DND-41 (cell line): Measurements from ENCODE around the gene CTIF.

Experiments used
- ATAC-seq: fragments of 200-7000 bp; cut with Tn5 transposase; 3 replicates; pipeline ENCODE4 v1.9.1; 2021; ENCODE audit warnings: low read depth; ENCODE audit not compliant: insufficient read depth
- DNase-seq: peaks from one replicate; pipeline ENCODE4 v3.0.0-alpha.2; 2020
- H2AFZ ChIP-seq: 2 replicates; pipeline ENCODE4 v1.6.0; 2012; ENCODE audit warnings: low read depth, low read length
- H3K27ac ChIP-seq: 2 replicates; pipeline ENCODE4 v1.5.1; 2012; ENCODE audit warnings: low read length, inconsistent platforms
- H3K27me3 ChIP-seq: fragments of 200-600 bp; sonication (generic); 2 replicates; pipeline ENCODE4 v1.6.0; 2012; ENCODE audit warnings: low read length, mild to moderate bottlenecking, inconsistent platforms; ENCODE audit not compliant: insufficient read depth, poor library complexity
- H3K36me3 ChIP-seq: 2 replicates; pipeline ENCODE4 v1.5.1; 2012; ENCODE audit warnings: low read length, inconsistent platforms; ENCODE audit not compliant: insufficient read depth
- H3K4me1 ChIP-seq: 2 replicates; pipeline ENCODE4 v1.5.1; 2012; ENCODE audit warnings: mild to moderate bottlenecking, low read length; ENCODE audit not compliant: insufficient read depth
- H3K4me2 ChIP-seq: 2 replicates; pipeline ENCODE4 v1.6.0; 2012; ENCODE audit warnings: mild to moderate bottlenecking, moderate library complexity, low read length, inconsistent platforms; ENCODE audit not compliant: insufficient read depth
- H3K4me3 ChIP-seq, 2 experiments: fragments of 200-600 bp in 1 of 2; shearing (Covaris generic) in 1 of 2; 2 replicates each; pipeline ENCODE4 v1.5.1; 2012 to 2016; ENCODE audit warnings: inconsistent platforms in 2 of 2, low read length in 2 of 2, mild to moderate bottlenecking in 2 of 2, low read depth in 1 of 2, moderate library complexity in 1 of 2
- H3K79me2 ChIP-seq: 2 replicates; pipeline ENCODE4 v1.6.0; 2012; ENCODE audit warnings: low read length, inconsistent platforms; ENCODE audit not compliant: insufficient read depth
- H3K9ac ChIP-seq: 2 replicates; pipeline ENCODE4 v1.6.0; 2012; ENCODE audit warnings: low read depth, mild to moderate bottlenecking, inconsistent platforms, low read length, moderate library complexity
- H3K9me3 ChIP-seq: 2 replicates; pipeline ENCODE4 v1.5.1; 2012; ENCODE audit warnings: low read length, moderate library complexity, mild to moderate bottlenecking, inconsistent platforms; ENCODE audit not compliant: insufficient read depth, severe bottlenecking
- H4K20me1 ChIP-seq: 2 replicates; pipeline ENCODE4 v1.6.0; 2012; ENCODE audit warnings: low read length; ENCODE audit not compliant: insufficient read depth
- CTCF ChIP-seq: IDR thresholded peaks from 2 replicates; pipeline ENCODE4 v1.5.1; 2012; ENCODE audit warnings: borderline replicate concordance, low read length, moderate library complexity, mild to moderate bottlenecking; ENCODE audit not compliant: poor library complexity, severe bottlenecking; ENCODE audit errors: extremely low read depth
- EZH2 ChIP-seq: IDR thresholded peaks from 3 replicates; pipeline ENCODE4 v1.6.1; 2012; ENCODE audit warnings: borderline replicate concordance, low read depth, mild to moderate bottlenecking, moderate library complexity, low read length, inconsistent platforms; ENCODE audit not compliant: severe bottlenecking

Gene CTIF

DNA sequence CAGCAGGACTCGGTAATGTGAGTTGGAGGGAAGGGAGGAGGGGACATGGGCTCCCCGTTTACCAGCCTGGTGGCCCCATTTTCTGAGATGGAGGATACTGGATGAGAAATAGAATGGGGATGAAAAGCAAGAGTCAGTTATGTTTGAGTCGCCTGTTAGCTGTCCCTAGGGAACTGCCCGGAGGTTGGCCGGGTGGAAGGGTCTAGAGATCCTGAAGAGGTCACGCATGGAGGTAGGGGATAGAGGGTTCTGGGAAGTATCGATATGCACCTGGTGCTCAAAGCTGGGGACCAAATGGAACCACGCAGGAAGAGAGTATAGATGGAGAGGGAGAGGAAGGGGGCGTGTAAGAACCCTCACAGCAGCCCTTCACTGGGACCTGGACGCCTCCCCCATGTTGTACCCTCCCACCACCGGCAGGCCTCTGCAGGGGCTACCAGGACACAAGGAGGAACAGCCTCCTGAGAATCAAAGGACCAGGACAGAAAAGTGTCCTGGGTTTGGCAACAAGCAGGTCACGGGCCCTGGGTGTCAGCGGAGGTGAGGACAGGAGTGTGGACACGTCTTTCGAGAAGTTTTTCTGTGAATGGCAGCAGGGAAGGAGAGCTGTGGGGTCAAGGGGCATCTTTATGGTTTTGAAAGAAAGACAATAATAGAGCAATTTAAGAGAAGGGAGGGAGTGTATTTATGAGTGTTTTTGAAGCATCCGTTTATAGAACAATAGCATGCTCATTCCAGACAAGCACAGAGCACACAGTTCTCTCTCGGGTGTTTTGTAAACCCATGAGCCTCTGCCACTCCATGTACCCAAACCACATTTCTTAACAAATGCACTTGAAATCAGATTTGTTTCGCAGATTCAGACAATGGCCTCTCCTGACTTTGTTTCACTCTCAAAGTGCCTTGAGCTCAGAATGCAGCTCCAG is 279.8 kb downstream of the CTIF start:
- no peak overlapping the region for H3K9ac ChIP-seq
- no peak overlapping the region; the same call in 1 of the 2 replicates for H2AFZ ChIP-seq
- H3K27me3 ChIP-seq, result no peaks in the 10 kb centered on the region
- no peaks in the 10 kb centered on the region for H3K36me3 ChIP-seq
- ATAC-seq (no peak), DNase-seq (no peak)
- H3K9me3 ChIP-seq, result no peaks in the 10 kb centered on the region
- no peak for TF ChIP-seq EZH2
- no peak for TF ChIP-seq CTCF
- no peaks in the 10 kb centered on the region for H4K20me1 ChIP-seq
- H3K4me2 ChIP-seq, result no peak overlapping the region
- H3K4me1 ChIP-seq, result no peaks in the 10 kb centered on the region; the same call in 1 of the 2 replicates
- H3K27ac ChIP-seq, result no peak overlapping the region
- no peaks in the 10 kb centered on the region for H3K79me2 ChIP-seq
- no peak overlapping the region for H3K4me3 ChIP-seq

GRCh38 chr18:48819276-48819675 is 280.4 kb downstream of the CTIF start:
- ATAC-seq, result no peak
- DNase-seq, result no peak
- Histone ChIP-seq H3K27me3 (no peaks in the 10 kb centered on the region), H3K36me3 (no peaks in the 10 kb centered on the region), H3K4me2 (no peak overlapping the region), H4K20me1 (no peaks in the 10 kb centered on the region), H3K4me3 (no peak overlapping the region), H3K4me1 (no peaks in the 10 kb centered on the region), H3K9ac (no peak overlapping the region), H3K9me3 (no peaks in the 10 kb centered on the region), H3K27ac (no peak overlapping the region), H2AFZ (no peak overlapping the region; the same call in 1 of the 2 replicates), H3K79me2 (no peaks in the 10 kb centered on the region)
- TF ChIP-seq EZH2, result no peak
- no peak for TF ChIP-seq CTCF

DNA sequence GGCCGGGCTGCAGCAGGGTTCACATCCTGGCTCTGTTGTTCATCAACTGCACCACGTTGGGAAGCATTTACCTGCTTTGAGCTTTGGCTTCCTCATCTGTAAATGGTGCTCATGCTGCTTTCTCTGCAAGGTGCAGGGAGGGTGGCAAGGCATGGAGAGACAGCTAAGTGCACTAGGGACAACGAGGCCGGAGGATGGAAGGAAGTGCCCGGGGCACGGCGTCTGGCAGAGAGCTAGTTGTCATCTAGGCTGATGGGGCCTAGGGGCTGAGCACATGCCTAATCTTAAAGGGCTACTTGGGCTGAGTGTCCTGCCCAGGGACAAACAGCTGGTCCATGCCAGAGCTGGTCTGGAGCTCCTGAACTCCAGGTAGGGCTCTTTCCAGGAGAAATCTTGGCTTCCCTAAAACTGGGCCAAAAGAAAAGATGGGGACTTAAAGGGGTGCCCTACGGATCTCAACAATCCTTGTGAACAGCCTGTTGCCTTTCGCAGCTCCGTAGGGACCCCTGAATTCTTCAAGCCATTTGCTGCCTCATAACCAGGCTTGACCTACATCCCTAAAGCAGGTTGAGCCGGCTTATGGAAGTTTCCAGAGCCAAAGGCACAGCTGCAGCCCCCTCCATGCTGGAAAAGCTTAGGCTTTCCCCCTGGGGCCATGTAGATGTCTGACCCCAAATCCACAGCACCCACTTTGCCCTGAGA is 281.1 kb downstream of the CTIF start:
- H3K9ac ChIP-seq, result no peak overlapping the region
- no peak overlapping the region for H3K4me3 ChIP-seq
- H2AFZ ChIP-seq, result no peak overlapping the region
- TF ChIP-seq CTCF, result no peak
- TF ChIP-seq EZH2, result no peak
- no peak for ATAC-seq
- no peaks in the 10 kb centered on the region for H3K4me1 ChIP-seq
- no peak overlapping the region for H3K4me2 ChIP-seq
- no peaks in the 10 kb centered on the region for H3K27me3 ChIP-seq
- H3K36me3 ChIP-seq, result no peaks in the 10 kb centered on the region
- no peaks in the 10 kb centered on the region for H4K20me1 ChIP-seq
- H3K9me3 ChIP-seq, result no peaks in the 10 kb centered on the region
- no peak for DNase-seq
- H3K27ac ChIP-seq, result no peak overlapping the region
- no peaks in the 10 kb centered on the region for H3K79me2 ChIP-seq
